Dendritic cell treated with granulocyte-macrophage colony-stimulating factor and Interleukin-4, amounts not matched to agents 40 ng/mL and 50 ng/mL, for 4 days (primary cell): Measurements from ENCODE around the gene NAALADL2.
"Not testable (repeated sequence)": the region's sequence is repeated elsewhere in the genome, so short reads cannot be mapped to it uniquely, and the experiment has no call there.

Experiments
- H3K27ac Mint-ChIP-seq: one replicate; pipeline ENCODE4 v1.8.0; 2022; ENCODE audit warnings: mild to moderate bottlenecking, mixed read lengths
- H3K27me3 Mint-ChIP-seq: one replicate; pipeline ENCODE4 v1.8.0; 2022; ENCODE audit warnings: mild to moderate bottlenecking, mixed read lengths
- H3K36me3 Mint-ChIP-seq: one replicate; pipeline ENCODE4 v1.8.0; 2022; ENCODE audit warnings: low read depth, mixed read lengths
- H3K4me1 Mint-ChIP-seq: one replicate; pipeline ENCODE4 v1.8.0; 2022; ENCODE audit warnings: low read depth, mixed read lengths
- H3K4me3 Mint-ChIP-seq: one replicate; pipeline ENCODE4 v1.8.0; 2022; ENCODE audit warnings: mild to moderate bottlenecking, moderate library complexity, mixed read lengths
- H3K9me3 Mint-ChIP-seq: one replicate; pipeline ENCODE4 v1.8.0; 2022; ENCODE audit warnings: mixed read lengths
- intact Hi-C: fragments of 100-400 bp; cut with micrococcal nuclease; formaldehyde crosslinking; loops from one replicate; pipeline ENCODE4 v1.15.0; 2022

Gene NAALADL2

DNA sequence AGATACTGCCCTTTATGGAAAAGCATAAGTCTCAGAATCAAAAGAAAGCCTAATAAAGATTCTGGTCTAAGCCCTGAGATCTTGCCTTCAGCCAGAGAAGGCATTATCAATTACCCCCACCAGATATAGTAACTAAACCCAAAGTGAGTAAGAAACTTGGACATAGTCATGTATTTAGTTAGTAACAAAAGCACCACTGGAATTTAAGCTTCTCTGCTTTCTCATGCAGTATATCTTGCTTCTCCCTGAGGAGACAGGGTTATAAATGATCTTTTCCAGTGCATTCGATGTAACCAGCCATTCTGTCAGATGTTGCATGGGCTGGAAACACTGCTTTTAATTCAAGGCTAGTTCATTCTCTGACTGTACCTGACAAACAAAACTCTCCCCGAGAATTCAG is 946.7 kb downstream of the NAALADL2 start:
- no peaks in the 10 kb centered on the region for H3K27me3 Mint-ChIP-seq
- no peak overlapping the region for H3K4me3 Mint-ChIP-seq
- H3K9me3 Mint-ChIP-seq, result no peaks in the 10 kb centered on the region
- H3K27ac Mint-ChIP-seq, result no peak overlapping the region
- no peaks in the 10 kb centered on the region for H3K4me1 Mint-ChIP-seq
- intact Hi-C loops, result no loop called here
- no peaks in the 10 kb centered on the region for H3K36me3 Mint-ChIP-seq

DNA sequence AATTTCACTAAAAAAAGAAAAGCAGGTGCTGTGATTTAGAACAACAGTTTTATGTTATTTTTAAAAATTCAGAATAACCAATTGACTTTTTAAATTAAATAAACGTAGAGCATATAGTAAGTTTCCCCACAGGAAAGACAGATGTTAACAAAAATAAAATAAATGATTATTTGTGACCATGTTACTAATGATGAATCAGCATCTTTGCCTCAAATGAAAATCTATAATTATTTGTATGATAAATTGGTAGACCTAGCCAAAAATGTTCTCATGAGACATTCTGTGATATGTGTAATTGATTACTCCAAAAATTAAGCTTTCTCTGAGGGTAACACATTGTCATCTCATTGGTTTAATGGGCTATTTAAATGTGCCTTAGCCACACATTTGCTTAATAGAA is 948.0 kb downstream of the NAALADL2 start:
- no peaks in the 10 kb centered on the region for H3K27me3 Mint-ChIP-seq
- H3K4me1 Mint-ChIP-seq, result no peaks in the 10 kb centered on the region
- H3K4me3 Mint-ChIP-seq, result no peak overlapping the region
- intact Hi-C loops, result no loop called here
- H3K36me3 Mint-ChIP-seq, result no peaks in the 10 kb centered on the region
- no peaks in the 10 kb centered on the region for H3K9me3 Mint-ChIP-seq
- H3K27ac Mint-ChIP-seq, result no peak overlapping the region

DNA sequence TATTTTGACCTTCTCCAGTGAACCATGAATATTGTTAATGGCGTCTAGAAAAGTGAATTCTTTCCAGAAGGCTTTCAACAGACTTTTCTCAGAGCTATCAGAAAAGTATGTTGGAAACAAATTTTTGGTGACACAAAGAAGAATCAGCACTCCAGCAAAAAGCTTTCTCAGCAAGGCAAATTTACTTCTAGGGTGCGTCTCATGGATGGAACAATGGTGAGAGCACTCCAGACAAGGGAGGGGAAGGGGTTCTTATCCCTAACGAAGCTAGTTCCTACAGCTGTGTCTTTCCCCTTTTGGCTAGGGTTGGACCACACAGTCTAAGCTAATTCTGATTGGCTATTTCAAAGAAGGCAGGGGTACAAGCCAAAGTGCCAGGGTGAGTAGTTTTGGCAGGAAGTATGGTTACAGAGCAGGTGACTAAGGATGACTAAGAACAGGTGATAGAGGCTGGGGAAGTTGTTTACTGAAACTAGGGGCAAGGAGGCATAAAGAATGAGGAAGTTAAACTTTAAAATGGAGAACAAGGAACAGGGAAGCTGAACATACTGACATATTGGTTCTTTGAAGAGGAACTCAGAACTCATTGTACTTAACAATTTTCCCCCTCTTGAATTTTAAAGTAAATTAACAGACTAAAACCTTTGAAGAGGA is 959.8 kb downstream of the NAALADL2 start:
- Mint-ChIP-seq H3K4me1 (no peaks in the 10 kb centered on the region), H3K4me3 (no peak overlapping the region), H3K27me3 (no peaks in the 10 kb centered on the region), H3K27ac (no peak overlapping the region), H3K36me3 (no peaks in the 10 kb centered on the region), H3K9me3 (peaks cover 77% of the 10 kb centered on the region)
- intact Hi-C loops, result no loop called here

DNA sequence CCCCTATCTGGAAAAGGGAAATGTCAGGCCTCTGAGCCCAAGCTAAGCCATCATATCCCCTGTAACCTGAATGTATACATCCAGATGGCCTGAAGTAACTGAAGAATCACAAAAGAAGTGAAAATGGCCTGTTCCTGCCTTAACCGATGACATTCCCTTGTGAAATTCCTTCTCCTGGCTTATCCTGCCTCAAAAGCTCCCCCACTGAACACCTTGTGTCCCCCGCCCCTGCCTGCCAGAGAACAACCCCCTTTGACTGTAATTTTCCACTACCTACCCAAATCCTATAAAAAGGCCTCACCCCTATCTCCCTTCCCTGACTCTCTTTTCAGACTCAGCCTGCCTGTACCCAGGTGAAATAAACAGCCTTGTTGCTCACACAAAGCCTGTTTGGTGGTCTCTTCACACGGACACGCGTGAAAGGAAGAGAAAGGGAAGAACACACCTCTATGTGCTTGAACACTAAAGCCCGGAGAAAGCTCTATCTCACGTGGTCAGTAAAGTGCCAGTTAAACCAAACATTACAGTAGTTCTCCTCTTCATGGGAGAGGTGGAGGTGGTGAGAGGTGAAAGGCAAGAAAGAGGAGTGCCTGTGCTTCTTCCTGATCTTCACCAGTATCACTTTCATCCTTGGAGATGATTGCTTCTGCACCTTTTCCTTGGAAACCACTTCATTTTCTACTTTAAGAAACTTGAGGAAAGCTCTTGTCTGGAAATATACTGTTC is 963.8 kb downstream of the NAALADL2 start:
- H3K4me3 Mint-ChIP-seq, intact Hi-C loops, H3K27me3 Mint-ChIP-seq, H3K4me1 Mint-ChIP-seq, H3K27ac Mint-ChIP-seq, H3K36me3 Mint-ChIP-seq: not testable (repeated sequence)
- H3K9me3 Mint-ChIP-seq, result peaks cover 63% of the 10 kb centered on the region

DNA sequence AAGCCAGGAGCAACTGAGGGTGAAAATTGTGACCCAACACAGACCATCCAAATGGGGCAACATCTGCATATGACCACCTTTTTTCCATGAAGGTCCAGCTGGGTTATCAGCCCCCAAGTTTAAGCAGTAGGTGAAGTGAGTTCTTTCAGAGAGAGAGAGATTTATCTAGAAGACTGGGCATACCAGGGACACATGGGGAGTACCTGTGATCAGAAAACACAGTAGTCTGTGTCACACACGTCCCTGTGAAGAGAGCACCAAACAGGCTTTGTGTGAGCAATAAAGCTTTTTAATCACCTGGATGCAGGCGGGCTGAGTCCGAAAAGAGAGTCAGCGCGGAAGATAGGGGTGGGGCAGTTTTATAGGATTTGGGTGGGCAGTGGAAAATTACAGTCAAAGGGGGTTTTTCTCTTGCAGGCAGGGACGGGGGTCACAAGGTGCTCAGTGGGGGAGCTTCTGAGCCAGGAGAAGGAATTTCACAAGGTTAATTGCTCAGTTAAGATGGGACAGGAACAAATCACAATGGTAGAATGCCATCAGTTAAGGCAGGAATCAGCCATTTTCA is 966.0 kb downstream of the NAALADL2 start:
- H3K27ac Mint-ChIP-seq, H3K4me1 Mint-ChIP-seq, H3K36me3 Mint-ChIP-seq, intact Hi-C loops, H3K4me3 Mint-ChIP-seq, H3K27me3 Mint-ChIP-seq: not testable (repeated sequence)
- peaks cover 41% of the 10 kb centered on the region for H3K9me3 Mint-ChIP-seq

DNA sequence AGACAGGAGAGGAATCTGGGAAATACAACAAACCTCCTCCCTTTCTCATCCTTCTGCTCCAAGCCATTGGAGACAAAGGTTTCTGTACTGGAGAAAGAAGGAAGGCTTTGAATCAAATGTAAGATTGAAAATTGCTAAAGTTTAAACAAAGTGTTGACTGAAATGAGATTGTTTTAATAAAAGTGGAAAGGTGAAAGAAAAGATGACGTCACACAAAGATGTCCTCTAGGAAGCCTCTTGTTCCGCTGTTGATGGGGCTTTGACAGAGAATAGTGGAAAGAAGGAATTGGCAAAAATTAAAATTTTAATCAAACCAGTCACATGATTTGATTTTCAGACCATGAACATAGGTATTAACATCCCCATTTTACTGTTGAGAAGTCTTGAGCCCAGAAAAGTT is 967.6 kb downstream of the NAALADL2 start:
- H3K27me3 Mint-ChIP-seq, result no peaks in the 10 kb centered on the region
- H3K27ac Mint-ChIP-seq, result no peak overlapping the region
- no peaks in the 10 kb centered on the region for H3K4me1 Mint-ChIP-seq
- H3K4me3 Mint-ChIP-seq, result no peak overlapping the region
- intact Hi-C loops, result no loop called here
- no peaks in the 10 kb centered on the region for H3K36me3 Mint-ChIP-seq
- H3K9me3 Mint-ChIP-seq, result peaks cover 32% of the 10 kb centered on the region

DNA sequence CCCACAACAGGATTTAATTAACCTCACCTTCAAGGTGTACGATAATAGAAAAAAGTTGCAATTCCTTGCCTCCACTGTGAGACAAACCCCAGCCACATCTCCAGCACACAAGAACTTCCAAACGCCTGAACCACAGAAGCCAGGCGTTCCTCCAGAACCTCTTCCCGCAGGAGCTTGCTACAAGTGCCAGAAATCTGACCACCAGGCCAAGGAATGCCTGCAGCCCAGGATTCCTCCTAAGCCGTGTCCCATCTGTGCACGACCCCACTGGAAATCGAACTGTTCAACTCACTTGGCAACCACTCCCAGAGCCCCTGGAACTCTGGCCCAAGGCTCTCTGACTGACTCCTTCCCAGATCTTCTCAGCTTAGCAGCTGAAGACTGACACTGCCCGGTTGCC is 970.7 kb downstream of the NAALADL2 start:
- H3K4me3 Mint-ChIP-seq, H3K27me3 Mint-ChIP-seq, H3K4me1 Mint-ChIP-seq, H3K36me3 Mint-ChIP-seq, H3K27ac Mint-ChIP-seq, intact Hi-C loops: not testable (repeated sequence)
- peaks cover 13% of the 10 kb centered on the region for H3K9me3 Mint-ChIP-seq

DNA sequence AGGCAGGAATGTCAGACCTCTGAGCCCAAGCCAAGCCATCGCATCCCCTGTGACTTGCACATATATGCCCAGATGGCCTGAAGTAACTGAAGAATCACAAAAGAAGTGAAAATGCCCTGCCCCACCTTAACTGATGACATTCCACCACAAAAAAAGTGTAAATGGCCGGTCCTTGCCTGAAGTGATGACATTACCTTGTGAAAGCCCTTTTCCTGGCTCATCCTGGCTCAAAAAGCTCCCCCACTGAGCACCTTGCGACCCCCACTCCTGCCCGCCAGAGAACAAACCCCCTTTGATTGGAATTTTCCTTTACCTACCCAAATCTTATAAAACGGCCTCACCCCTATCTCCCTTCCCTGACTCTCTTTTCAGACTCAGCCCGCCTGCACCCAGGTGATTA is 976.6 kb downstream of the NAALADL2 start:
- H3K27ac Mint-ChIP-seq, result not testable (repeated sequence)

DNA sequence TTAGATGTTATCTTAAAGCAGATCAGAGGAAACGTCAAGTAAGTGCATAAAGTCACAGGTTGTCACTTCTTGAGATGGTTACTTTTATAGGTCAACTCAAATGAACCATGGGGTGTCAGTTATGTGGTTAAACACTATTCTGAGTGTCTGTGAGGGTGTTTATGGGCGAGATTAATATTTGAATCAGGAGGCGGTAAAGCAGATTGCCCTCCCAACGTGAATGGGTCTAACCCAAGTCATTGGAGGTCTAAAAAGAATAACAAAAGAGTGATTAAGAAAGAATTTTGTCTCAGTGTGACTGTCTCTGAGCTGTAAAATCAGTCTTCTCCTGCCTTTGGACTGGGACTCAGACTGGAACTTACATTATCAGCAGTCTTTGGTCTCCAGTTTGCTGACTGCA is 977.5 kb downstream of the NAALADL2 start:
- no peak overlapping the region for H3K27ac Mint-ChIP-seq
- H3K9me3 Mint-ChIP-seq, result peaks cover 13% of the 10 kb centered on the region
- no peaks in the 10 kb centered on the region for H3K4me1 Mint-ChIP-seq
- H3K4me3 Mint-ChIP-seq, result no peak overlapping the region
- H3K36me3 Mint-ChIP-seq, result no peaks in the 10 kb centered on the region
- no peaks in the 10 kb centered on the region for H3K27me3 Mint-ChIP-seq
- intact Hi-C loops, result no loop called here

More for the DNA sequence above, 976.6 kb downstream of the NAALADL2 start:
- H3K9me3 Mint-ChIP-seq, H3K27me3 Mint-ChIP-seq, intact Hi-C loops, H3K4me1 Mint-ChIP-seq, H3K36me3 Mint-ChIP-seq, H3K4me3 Mint-ChIP-seq: not testable (repeated sequence)

DNA sequence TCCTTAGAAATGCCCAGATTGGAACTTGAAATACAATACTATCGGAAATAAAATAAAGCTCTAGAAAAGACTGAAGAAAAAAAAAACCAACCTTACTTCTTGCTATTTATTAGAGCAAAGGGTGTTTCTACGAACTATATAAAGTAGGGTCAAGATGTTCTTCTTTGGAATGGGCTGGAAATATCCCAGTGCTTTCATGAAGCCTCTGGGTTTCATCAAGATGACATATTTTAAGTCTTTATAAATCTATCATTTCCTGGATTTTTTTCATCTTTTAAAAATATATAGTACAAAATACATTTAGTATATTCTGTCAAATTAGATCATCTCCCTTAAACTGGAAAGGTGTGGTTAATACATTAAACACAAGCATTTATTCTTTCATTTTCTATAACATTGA is 978.8 kb downstream of the NAALADL2 start:
- Mint-ChIP-seq H3K4me3 (no peak overlapping the region), H3K27me3 (no peaks in the 10 kb centered on the region), H3K27ac (no peak overlapping the region), H3K9me3 (peaks cover 17% of the 10 kb centered on the region), H3K36me3 (no peaks in the 10 kb centered on the region), H3K4me1 (no peaks in the 10 kb centered on the region)
- intact Hi-C loops, result no loop called here

DNA sequence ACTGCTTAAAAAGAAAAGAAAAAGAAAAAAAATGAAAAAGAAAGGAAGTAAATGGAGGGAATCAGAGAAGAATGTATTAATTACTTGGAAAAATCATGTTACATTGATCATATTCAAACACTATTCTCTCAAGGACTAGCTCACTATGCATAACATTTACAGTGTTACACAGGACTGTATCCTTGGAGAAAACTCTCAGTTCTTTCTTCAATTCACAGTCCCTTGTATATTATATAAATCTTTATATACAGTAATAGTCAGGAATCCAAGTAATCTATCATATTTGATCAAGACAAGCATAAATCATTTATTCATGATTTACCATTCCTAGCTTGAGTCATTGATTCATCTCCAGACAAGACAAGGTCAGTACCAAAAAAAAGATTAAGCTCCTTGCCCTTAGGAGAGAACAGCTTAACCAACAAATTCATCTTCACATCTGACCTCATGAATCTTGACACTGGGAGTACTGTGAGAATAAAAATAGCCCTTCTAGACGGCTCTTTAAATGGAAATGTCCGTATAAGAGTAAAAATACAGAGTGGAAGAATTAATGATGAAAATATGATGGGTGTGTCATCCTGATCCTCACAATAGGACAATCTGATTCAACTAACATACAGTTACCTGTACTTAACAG is 980.4 kb downstream of the NAALADL2 start:
- H3K9me3 Mint-ChIP-seq, result peaks cover 17% of the 10 kb centered on the region
- intact Hi-C loops, result no loop called here
- no peaks in the 10 kb centered on the region for H3K4me1 Mint-ChIP-seq
- no peak overlapping the region for H3K4me3 Mint-ChIP-seq
- H3K36me3 Mint-ChIP-seq, result no peaks in the 10 kb centered on the region
- no peak overlapping the region for H3K27ac Mint-ChIP-seq
- no peaks in the 10 kb centered on the region for H3K27me3 Mint-ChIP-seq

DNA sequence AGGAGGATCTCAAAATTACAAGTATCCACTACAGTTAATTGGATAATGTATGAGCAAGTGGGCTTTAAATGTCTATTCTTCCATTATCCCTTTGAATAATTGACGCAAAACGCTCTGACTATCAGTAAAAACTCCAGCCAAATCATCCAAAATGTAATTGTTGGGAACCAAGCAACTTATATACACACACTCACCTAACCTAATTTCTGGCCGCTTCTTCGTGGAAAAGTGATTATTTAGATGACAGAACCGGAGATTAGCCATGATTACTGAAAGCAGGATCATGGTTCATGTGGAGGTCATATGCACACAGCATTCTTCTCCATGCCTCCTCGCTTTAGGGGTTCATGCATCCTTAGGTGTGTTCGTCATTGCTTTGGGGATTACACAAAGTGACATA is 992.4 kb downstream of the NAALADL2 start:
- Mint-ChIP-seq H3K4me1 (no peaks in the 10 kb centered on the region), H3K36me3 (no peaks in the 10 kb centered on the region), H3K9me3 (peaks cover 19% of the 10 kb centered on the region), H3K27ac (no peak overlapping the region), H3K27me3 (no peaks in the 10 kb centered on the region), H3K4me3 (no peak overlapping the region)
- intact Hi-C loops, result no loop called here

DNA sequence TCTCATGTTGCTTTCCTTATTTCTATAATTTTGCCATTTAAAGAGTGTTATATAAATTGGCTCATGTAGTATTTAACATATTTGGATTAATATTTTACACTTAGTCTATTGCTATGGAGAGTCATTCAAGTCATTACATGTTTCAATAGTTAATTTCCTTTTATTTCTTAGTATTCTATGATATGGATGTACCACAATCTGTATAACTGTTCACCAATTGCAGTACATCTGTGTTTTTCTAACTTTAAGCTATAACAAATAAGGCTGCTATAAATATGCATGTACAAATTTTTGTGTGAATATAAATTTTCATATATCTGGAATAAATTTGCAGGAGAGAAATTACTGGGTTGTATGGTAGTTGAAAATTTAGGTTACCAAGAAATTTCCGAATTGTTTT is 993.4 kb downstream of the NAALADL2 start:
- intact Hi-C loops, result no loop called here
- no peak overlapping the region for H3K4me3 Mint-ChIP-seq
- H3K9me3 Mint-ChIP-seq, result peaks cover 28% of the 10 kb centered on the region
- H3K36me3 Mint-ChIP-seq, result no peaks in the 10 kb centered on the region
- no peaks in the 10 kb centered on the region for H3K27me3 Mint-ChIP-seq
- no peaks in the 10 kb centered on the region for H3K4me1 Mint-ChIP-seq
- H3K27ac Mint-ChIP-seq, result no peak overlapping the region

DNA sequence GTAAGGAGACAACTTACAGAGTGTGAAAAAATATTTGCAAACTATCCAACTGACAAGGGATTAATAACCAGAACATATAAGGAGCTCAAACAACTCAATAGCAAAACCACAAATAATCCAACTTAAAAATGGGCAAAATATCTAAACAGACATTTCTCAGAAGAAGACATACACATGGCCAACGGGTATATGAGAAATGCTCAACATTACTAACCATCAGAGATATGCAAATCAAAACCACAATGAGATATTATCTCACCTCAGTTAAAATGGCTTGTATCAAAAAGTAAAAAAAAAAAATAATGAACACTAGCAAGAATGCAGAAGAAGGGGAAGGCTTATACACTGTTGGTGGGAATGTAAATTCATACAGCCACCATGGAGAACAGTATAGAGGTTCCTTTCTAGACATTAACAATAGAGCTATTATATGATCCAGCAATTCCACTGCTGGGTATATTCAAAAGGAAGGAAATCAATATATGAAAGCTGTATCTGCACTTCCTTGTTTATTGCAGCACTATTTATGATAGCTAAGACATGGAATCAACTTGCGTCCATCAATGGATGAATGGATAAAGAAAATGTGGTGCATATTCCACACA is 998.6 kb downstream of the NAALADL2 start:
- H3K27me3 Mint-ChIP-seq, result no peaks in the 10 kb centered on the region
- intact Hi-C loops, result no loop called here
- no peak overlapping the region for H3K27ac Mint-ChIP-seq
- H3K4me3 Mint-ChIP-seq, result no peak overlapping the region
- no peaks in the 10 kb centered on the region for H3K4me1 Mint-ChIP-seq
- H3K36me3 Mint-ChIP-seq, result no peaks in the 10 kb centered on the region
- peaks cover 28% of the 10 kb centered on the region for H3K9me3 Mint-ChIP-seq
